ENCODE data around the gene RAB6B. TPM values are rescaled to one million over a fixed set of nuclear protein-coding genes. Genes with fewer than 3 reads are reported as not detected.
"Not testable (repeated sequence)": the region's sequence is repeated elsewhere in the genome, so short reads cannot be mapped to it uniquely, and the experiment has no call there.

The RAB6B gene
- total RNA-seq, 4 donors from 2014 or later: 0.53 to 1.2 (median 0.81) TPM

DNA sequence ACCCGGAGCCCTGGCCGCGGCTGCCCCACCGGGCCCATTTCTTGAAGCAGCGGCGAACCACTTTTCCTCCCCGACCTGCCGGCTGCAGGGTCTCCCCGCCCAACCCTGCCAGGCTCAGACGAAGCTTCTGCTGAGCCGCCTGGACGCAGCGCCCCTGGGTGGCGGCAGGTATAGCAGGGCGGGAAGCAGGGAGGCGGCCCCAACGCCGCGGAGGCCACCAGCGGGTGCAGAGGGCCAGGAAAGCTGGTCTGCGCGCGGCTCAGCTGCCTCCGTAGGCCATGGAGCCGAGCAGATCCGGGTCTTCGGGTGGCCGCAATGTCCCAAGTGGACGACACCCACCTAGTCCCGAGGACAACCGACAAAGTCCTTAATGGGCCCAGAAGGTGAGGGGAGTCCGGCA lies 111.9 kb downstream of the RAB6B start:
- TF ChIP-seq POLR2A (IDR thresholded peaks at IDR 0.05): no peak
- TF ChIP-seq, protein P1, sequence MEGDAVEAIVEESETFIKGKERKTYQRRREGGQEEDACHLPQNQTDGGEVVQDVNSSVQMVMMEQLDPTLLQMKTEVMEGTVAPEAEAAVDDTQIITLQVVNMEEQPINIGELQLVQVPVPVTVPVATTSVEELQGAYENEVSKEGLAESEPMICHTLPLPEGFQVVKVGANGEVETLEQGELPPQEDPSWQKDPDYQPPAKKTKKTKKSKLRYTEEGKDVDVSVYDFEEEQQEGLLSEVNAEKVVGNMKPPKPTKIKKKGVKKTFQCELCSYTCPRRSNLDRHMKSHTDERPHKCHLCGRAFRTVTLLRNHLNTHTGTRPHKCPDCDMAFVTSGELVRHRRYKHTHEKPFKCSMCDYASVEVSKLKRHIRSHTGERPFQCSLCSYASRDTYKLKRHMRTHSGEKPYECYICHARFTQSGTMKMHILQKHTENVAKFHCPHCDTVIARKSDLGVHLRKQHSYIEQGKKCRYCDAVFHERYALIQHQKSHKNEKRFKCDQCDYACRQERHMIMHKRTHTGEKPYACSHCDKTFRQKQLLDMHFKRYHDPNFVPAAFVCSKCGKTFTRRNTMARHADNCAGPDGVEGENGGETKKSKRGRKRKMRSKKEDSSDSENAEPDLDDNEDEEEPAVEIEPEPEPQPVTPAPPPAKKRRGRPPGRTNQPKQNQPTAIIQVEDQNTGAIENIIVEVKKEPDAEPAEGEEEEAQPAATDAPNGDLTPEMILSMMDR (IDR thresholded peaks at IDR 0.05): no peak
- H3K4me1 ChIP-seq: no peaks in the 10 kb centered on the region
- H3K9me3 ChIP-seq: no peaks in the 10 kb centered on the region
- H3K27ac ChIP-seq: no peak overlapping the region
- no peaks in the 10 kb centered on the region for H3K36me3 ChIP-seq
- DNase-seq: no peak
- H3K4me3 ChIP-seq: no peak overlapping the region
- no peaks in the 10 kb centered on the region for H3K27me3 ChIP-seq

DNA sequence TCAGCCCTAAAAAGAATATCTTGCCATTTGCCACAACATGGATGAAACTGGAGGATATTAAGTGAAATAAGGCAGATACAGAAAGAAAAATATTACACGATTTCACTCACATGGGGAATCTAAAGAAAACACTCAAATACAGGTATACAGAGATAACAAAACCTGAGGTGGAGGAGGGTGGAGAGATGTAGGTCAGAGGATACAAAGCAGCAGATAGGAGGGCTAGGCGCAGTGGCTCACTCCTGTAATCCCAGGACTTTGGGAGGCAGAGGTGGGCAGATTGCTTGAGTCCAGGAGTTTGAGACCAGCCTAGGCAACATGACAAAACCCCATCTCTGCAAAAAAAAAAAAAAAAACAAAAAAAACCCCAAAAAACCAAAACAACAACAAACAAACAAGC lies 113.2 kb downstream of the RAB6B start:
- Histone ChIP-seq H3K36me3 (no peaks in the 10 kb centered on the region), H3K27me3 (no peaks in the 10 kb centered on the region), H3K4me1 (no peaks in the 10 kb centered on the region), H3K4me3 (no peak overlapping the region), H3K9me3 (no peaks in the 10 kb centered on the region), H3K27ac (no peak overlapping the region)
- no peak for DNase-seq
- TF ChIP-seq, protein P1 (IDR thresholded peaks at IDR 0.05): no peak
- no peak for TF ChIP-seq POLR2A (IDR thresholded peaks at IDR 0.05)

DNA sequence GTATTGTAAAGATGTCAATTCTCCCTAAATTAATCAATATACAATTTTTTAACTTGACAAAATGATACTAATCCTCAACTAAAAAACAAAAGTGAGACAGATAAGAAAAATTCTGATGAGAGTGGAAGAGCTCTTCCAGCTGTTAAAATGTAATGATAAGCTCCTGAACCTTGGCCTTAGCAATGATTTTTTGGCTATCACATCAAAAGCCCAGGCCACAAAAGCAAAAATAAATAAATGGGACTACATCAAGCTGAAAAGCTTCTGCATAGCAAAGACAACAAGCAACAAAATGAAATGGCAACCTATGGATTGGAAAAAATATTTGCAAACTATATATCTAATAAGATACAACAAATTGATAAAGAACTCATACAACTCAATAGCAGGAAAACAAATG lies 114.1 kb downstream of the RAB6B start:
- DNase-seq: no peak
- TF ChIP-seq POLR2A (IDR thresholded peaks at IDR 0.05): no peak
- TF ChIP-seq, protein P1 (IDR thresholded peaks at IDR 0.05): no peak

DNA sequence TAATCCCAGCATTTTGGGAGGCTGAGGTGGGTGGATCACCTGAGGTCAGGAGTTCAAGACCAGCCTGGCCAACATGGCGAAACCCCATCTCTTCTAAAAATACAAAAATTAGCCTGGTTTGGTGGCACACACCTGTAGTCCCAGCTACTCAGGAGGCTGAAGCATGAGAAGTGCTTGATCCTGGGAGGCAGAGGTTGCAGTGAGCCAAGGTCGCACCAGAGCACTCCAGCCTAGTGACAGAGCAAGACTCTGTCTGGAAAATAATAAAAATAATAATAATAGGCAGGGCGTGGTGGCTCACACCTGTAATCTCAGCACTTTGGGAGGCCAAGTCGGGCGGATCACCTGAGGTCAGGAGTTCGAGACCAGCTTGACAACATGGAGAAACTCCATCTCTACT lies 114.9 kb downstream of the RAB6B start:
- H3K36me3 ChIP-seq, H3K4me3 ChIP-seq, H3K27ac ChIP-seq, H3K27me3 ChIP-seq, DNase-seq, H3K9me3 ChIP-seq, H3K4me1 ChIP-seq: not testable (repeated sequence)

More for the DNA sequence above, 114.1 kb downstream of the RAB6B start:
- H3K4me3 ChIP-seq: no peak overlapping the region
- no peaks in the 10 kb centered on the region for H3K36me3 ChIP-seq
- no peaks in the 10 kb centered on the region for H3K27me3 ChIP-seq
- H3K27ac ChIP-seq: no peak overlapping the region
- H3K4me1 ChIP-seq: no peaks in the 10 kb centered on the region
- H3K9me3 ChIP-seq: no peaks in the 10 kb centered on the region

DNA sequence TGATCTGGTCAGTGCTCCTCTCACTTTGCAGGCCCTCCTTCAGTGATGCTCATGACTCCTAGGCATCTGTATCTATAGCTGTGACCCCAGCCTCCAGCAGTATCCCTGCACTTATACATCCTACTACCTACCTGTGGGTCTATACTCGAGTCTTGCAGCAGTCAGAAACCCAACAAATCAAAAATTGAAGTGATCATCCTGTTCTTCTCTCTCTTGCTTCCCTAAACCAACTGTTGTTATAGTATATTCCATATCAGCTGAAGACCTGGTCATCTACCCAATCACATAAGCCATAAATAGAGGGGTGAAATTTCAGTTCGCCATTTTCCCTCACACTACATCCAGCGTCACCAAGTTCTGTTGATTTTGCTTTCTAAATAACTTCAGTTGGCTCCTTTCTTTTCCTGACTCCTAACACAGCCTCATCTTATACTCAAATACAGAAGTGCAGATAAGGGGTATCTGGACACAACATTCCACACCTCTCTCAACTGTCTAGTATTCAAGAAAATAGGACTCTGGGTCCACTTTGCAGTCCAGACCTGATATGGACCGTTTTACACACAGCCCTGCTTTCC lies 116.0 kb downstream of the RAB6B start:
- H3K4me3 ChIP-seq: no peak overlapping the region
- TF ChIP-seq, protein P1 (IDR thresholded peaks at IDR 0.05): no peak
- no peak for TF ChIP-seq POLR2A (IDR thresholded peaks at IDR 0.05)
- no peak for DNase-seq
- no peaks in the 10 kb centered on the region for H3K27me3 ChIP-seq
- no peaks in the 10 kb centered on the region for H3K36me3 ChIP-seq
- no peaks in the 10 kb centered on the region for H3K9me3 ChIP-seq
- H3K27ac ChIP-seq: no peak overlapping the region
- H3K4me1 ChIP-seq: no peaks in the 10 kb centered on the region

DNA sequence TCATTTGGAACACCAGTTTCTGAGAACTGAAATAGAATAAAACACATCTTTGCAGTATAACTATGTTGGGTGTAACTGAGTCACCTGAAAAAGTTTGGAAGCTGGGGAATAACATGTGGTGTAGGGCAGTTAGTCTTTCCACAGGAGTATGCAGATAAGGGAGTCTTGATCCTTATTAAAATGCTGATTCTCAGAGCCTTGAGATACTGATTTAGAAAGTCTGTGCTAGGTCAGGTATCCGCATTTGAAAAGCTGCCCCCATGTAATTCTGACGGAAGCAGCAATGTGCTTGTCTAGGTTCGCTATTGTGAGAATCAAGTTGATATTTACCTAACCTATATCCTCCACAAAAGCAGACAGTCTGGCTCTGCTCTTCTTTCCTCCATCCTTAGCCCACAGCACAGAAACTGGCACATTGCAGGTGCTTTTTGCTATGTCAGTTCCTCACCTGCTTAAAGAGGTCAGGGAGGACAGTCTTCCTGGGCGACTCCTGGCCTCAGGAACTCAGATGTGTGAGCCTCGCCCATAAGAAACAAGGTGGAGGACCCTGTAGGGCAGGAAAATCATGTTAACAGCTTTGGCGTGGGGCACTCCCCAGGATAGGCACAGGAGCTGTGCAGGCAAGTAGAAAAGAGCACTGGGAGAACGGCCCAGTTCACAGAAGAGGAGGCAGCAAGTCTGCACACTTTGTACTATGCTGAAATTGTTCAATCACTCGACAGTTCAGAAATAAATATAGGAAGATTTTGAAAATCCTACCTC lies 117.7 kb downstream of the RAB6B start:
- H3K4me1 ChIP-seq: no peaks in the 10 kb centered on the region
- no peak overlapping the region for H3K27ac ChIP-seq
- H3K4me3 ChIP-seq: no peak overlapping the region
- no peak for TF ChIP-seq POLR2A (IDR thresholded peaks at IDR 0.05)
- TF ChIP-seq, protein P1 (IDR thresholded peaks at IDR 0.05): no peak
- no peaks in the 10 kb centered on the region for H3K36me3 ChIP-seq
- DNase-seq: no peak
- H3K9me3 ChIP-seq: no peaks in the 10 kb centered on the region
- no peaks in the 10 kb centered on the region for H3K27me3 ChIP-seq
